Mucosa of stomach (tissue), 1 donor: ENCODE data around the gene SPINK8.
"Not testable (repeated sequence)": the region's sequence is repeated elsewhere in the genome, so short reads cannot be mapped to it uniquely, and the experiment has no call there.

Experiments used
- H3K27me3 ChIP-seq: one replicate; pipeline ENCODE4 v1.7.0; 2013; ENCODE audit warnings: mild to moderate bottlenecking, low read length; ENCODE audit not compliant: control insufficient read depth, insufficient read depth
- H3K36me3 ChIP-seq: one replicate; pipeline ENCODE4 v1.7.0; 2013; ENCODE audit warnings: low read length; ENCODE audit not compliant: control insufficient read depth, insufficient read depth
- H3K4me1 ChIP-seq: one replicate; pipeline ENCODE4 v1.7.0; 2013; ENCODE audit warnings: mild to moderate bottlenecking, low read length; ENCODE audit not compliant: control insufficient read depth, insufficient read depth
- H3K4me3 ChIP-seq: one replicate; pipeline ENCODE4 v1.7.0; 2013; ENCODE audit warnings: low read length
- H3K9ac ChIP-seq: one replicate; pipeline ENCODE4 v1.7.0; 2013; ENCODE audit warnings: mild to moderate bottlenecking, low read length, moderate library complexity
- H3K9me3 ChIP-seq: one replicate; pipeline ENCODE4 v1.7.0; 2013; ENCODE audit warnings: mild to moderate bottlenecking, low read length, moderate library complexity; ENCODE audit not compliant: control insufficient read depth
- donor health status: Pancreatic carcinoma.

SPINK8 gene

GRCh38 chr3:48352546-48352945, 19.1 kb upstream of the SPINK8 start:
- Histone ChIP-seq H3K9ac (no peak overlapping the region), H3K27me3 (no peaks in the 10 kb centered on the region), H3K36me3 (no peaks in the 10 kb centered on the region), H3K4me1 (no peaks in the 10 kb centered on the region), H3K4me3 (no peak overlapping the region), H3K9me3 (no peaks in the 10 kb centered on the region)

DNA sequence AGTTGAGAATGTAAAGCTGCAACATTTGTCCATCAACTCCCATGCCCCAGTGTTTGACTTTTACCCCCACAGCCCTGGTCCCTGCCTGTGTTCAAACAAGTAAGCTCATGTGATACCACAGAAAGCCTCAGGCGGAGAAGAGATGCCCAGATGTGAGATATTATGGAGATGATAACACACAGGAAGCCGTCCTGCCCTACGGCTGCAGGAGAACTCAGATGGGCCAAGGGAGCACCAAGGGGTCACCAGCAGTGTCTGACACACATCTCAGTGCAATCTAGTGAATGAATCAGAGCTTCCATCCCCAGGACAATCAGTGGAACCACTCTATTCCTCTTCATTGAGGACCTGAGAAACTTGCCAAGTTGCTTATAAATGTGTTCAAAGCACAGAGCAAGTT, 14.0 kb upstream of the SPINK8 start:
- H3K9me3 ChIP-seq, result no peaks in the 10 kb centered on the region
- no peak overlapping the region for H3K9ac ChIP-seq
- no peaks in the 10 kb centered on the region for H3K27me3 ChIP-seq
- no peak overlapping the region for H3K4me3 ChIP-seq
- H3K36me3 ChIP-seq, result no peaks in the 10 kb centered on the region
- H3K4me1 ChIP-seq, result no peaks in the 10 kb centered on the region

DNA sequence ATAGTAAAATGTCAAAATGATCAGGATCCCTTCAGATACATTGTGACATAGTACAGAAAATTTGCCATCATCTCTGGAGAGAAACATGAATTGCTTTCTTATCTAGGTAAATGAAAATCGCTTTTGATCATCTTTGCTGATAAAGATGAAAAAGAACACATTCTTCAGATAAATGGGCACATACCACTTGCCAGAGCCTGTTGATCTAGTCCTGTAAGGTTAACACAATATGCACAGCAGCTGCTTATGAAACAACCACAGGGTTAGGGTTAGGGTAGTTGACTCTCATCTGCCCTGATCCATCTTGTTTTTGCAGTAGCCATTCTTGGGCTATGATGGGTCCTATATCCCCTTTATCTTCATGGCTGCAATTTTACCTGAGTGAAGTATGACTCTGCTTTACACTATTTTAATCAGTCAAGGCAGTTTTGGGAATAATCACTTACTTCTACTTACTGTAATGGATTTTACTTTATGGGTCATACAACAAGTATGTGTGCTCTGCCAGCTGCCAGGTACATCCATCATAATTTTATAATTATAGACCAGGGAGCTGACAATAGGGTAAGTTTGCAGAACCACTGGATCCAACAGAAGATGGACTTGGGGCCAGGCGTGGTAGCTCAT, 12.6 kb upstream of the SPINK8 start:
- H3K4me3 ChIP-seq, result no peak overlapping the region
- H3K36me3 ChIP-seq, result no peaks in the 10 kb centered on the region
- no peaks in the 10 kb centered on the region for H3K27me3 ChIP-seq
- no peaks in the 10 kb centered on the region for H3K4me1 ChIP-seq
- no peaks in the 10 kb centered on the region for H3K9me3 ChIP-seq
- no peak overlapping the region for H3K9ac ChIP-seq

- Histone ChIP-seq H3K4me1 (no peaks in the 10 kb centered on the region), H3K36me3 (no peaks in the 10 kb centered on the region), H3K27me3 (no peaks in the 10 kb centered on the region), H3K9ac (no peak overlapping the region), H3K9me3 (no peaks in the 10 kb centered on the region), H3K4me3 (no peak overlapping the region)
Measured at GRCh38 chr3:48344867-48345507, 11.5 kb upstream of the SPINK8 start.

- Histone ChIP-seq H3K4me3 (no peak overlapping the region), H3K4me1 (no peaks in the 10 kb centered on the region), H3K9me3 (no peaks in the 10 kb centered on the region)
Measured at GRCh38 chr3:48343432-48343831, 10.0 kb upstream of the SPINK8 start.

GRCh38 chr3:48338635-48339034, 5.2 kb upstream of the SPINK8 start:
- Histone ChIP-seq H3K4me3 (no peak overlapping the region), H3K36me3 (no peaks in the 10 kb centered on the region), H3K9me3 (no peaks in the 10 kb centered on the region), H3K4me1 (no peaks in the 10 kb centered on the region), H3K9ac (no peak overlapping the region), H3K27me3 (no peaks in the 10 kb centered on the region)

More at GRCh38 chr3:48343432-48343831, 10.0 kb upstream of the SPINK8 start:
- Histone ChIP-seq H3K27me3 (no peaks in the 10 kb centered on the region), H3K9ac (no peak overlapping the region), H3K36me3 (no peaks in the 10 kb centered on the region)

DNA sequence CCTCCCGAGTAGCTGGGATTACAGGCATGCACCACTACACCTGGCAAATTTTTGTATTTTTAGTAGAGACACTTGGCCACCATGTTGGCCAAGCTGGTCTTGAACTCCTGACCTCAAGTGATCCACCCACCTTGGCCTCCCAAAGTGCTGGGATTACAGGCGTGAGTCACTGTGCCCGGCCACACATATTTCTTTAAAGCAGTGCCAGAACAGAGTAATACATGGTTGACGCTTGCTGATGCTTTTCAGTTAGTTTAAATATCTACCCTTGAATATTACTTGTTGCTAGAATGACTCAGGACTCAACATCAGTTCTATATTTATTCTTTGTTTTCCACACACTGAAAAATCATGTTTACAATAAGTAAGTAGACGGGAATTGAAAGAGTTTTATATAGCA, 4.1 kb upstream of the SPINK8 start:
- not testable (repeated sequence) for H3K36me3 ChIP-seq, H3K4me1 ChIP-seq, H3K4me3 ChIP-seq, H3K9ac ChIP-seq, H3K27me3 ChIP-seq, H3K9me3 ChIP-seq

- H3K27me3 ChIP-seq, H3K4me1 ChIP-seq, H3K4me3 ChIP-seq, H3K9ac ChIP-seq, H3K9me3 ChIP-seq, H3K36me3 ChIP-seq: not testable (repeated sequence)
Measured at GRCh38 chr3:48335286-48335685, 1.8 kb upstream of the SPINK8 start.

DNA sequence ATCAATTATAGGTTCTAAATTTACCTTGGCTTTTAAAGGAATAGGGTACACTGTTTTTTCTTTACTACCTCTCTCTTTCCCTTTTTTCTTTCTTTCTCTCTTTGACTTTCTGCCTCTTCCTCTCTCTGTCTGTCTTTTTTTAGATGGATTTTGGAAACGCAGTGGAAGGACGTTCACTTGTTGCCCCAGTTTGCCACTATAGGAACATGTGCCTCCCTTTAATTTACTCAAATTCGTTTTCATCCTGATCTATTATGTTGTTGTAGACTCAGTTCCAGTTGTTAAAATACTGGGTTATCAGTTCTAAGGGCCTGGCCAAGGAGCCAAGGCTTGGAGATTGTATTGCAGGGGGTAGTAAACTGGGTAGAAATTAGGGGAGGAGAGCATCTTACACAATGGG, 1.1 kb upstream of the SPINK8 start:
- Histone ChIP-seq H3K27me3 (no peaks in the 10 kb centered on the region), H3K4me3 (no peak overlapping the region), H3K36me3 (no peaks in the 10 kb centered on the region), H3K9ac (no peak overlapping the region), H3K9me3 (no peaks in the 10 kb centered on the region), H3K4me1 (no peaks in the 10 kb centered on the region)

GRCh38 chr3:48331706-48332435, 1.6 kb downstream of the SPINK8 start:
- H3K9ac ChIP-seq, result not testable (repeated sequence)

GRCh38 chr3:48320996-48321395, 12.5 kb downstream of the SPINK8 start:
- no peaks in the 10 kb centered on the region for H3K36me3 ChIP-seq
- H3K4me3 ChIP-seq, result no peak overlapping the region
- no peaks in the 10 kb centered on the region for H3K4me1 ChIP-seq
- no peaks in the 10 kb centered on the region for H3K9me3 ChIP-seq
- H3K9ac ChIP-seq, result no peak overlapping the region
- no peaks in the 10 kb centered on the region for H3K27me3 ChIP-seq

More at GRCh38 chr3:48331706-48332435, 1.6 kb downstream of the SPINK8 start:
- H3K4me1 ChIP-seq, H3K4me3 ChIP-seq, H3K9me3 ChIP-seq, H3K36me3 ChIP-seq, H3K27me3 ChIP-seq: not testable (repeated sequence)

DNA sequence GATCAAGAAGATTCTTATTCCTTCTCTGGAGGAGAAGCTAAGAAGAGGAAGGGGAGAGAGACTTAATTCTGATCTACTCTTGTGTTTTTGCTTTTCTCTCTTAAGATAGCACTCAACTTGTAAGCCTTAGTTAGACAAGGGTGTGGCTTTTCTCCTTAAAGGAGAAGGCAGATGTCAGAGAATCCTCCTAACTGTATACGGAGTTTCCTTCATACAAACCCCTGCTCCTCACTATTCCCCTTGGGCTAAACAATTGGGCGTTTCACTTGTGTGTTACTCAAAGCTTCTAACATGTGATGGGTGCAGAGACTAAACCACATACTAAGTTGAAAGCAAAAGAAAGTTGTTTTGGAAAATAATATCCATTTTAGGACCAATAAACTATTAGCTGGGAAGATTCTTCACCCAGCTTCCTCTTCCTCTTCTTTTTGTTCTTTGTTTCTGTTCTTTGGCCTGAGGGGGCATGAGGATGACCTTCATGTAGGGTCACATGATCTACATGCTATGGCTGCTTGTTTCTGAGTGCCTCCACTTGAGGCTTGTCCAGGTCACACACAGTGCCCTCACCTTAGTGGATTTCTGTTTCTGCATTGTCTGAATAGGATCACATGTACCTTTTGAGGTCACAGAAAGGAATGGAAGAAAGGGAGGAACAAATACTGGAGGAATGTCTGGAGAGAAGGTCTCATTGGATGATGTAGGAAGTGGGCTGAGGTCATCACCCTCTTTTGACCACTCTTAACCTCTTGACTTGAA, 14.6 kb downstream of the SPINK8 start:
- no peak overlapping the region for H3K4me3 ChIP-seq
- no peak overlapping the region for H3K9ac ChIP-seq
- H3K9me3 ChIP-seq, result no peaks in the 10 kb centered on the region
- no peaks in the 10 kb centered on the region for H3K27me3 ChIP-seq
- no peaks in the 10 kb centered on the region for H3K4me1 ChIP-seq
- H3K36me3 ChIP-seq, result no peaks in the 10 kb centered on the region
